ENCODE results near the gene NR6A1. TPM values are rescaled to one million over a fixed set of nuclear protein-coding genes. Genes with fewer than 3 reads are reported as not detected.

The NR6A1 gene
- total RNA-seq, 4 donors from 2014 or later, result 9.7 to 14.6 (median 12.5) TPM

GRCh38 chr9:124810663-124811355 is 39.7 kb upstream of the NR6A1 start:
- no peak for DNase-seq
- H3K27ac ChIP-seq, result peak overlapping the region; percentile 63 to 83 (median 77)
- 60 to 74% methylated on average over 4 to 12 of the region's 12 CpGs for WGBS, 2 donors (ENCODE audit: low coverage in 1 of 2)
- TF ChIP-seq POLR2AphosphoS5 (IDR thresholded peaks at IDR 0.05), result no peak
- TF ChIP-seq EP300 (IDR thresholded peaks at IDR 0.05; ENCODE audit: low read depth), result no peak
- no peak for TF ChIP-seq POLR2A (IDR thresholded peaks at IDR 0.05)
- no peak for TF ChIP-seq CTCF (IDR thresholded peaks at IDR 0.05)
- peaks cover 11 to 26% (median 24%) of the 10 kb centered on the region in 4 donors for H3K4me1 ChIP-seq
- H3K4me3 ChIP-seq, result no peak overlapping the region
- H3K9me3 ChIP-seq, result no peaks in the 10 kb centered on the region
- no peaks in the 10 kb centered on the region for H3K36me3 ChIP-seq
- in situ Hi-C loops (cut with MboI; ENCODE audit: low pct_ligation_motif_present in 1 of 4, low pct_unique_long_range_greater_than_20kb in 1 of 4, low sequenced_read_pairs in 3 of 4) (no loop called here), intact Hi-C loops (cut with DNase I; ENCODE audit: low total_unique reads) (no loop called here)
- H3K27me3 ChIP-seq, result no peaks in the 10 kb centered on the region

- no peaks in the 10 kb centered on the region for H3K27me3 ChIP-seq
- peak overlapping the region in 3 of 4 donors; percentile 74 to 83 (median 80) for H3K27ac ChIP-seq
- H3K4me1 ChIP-seq, result peaks cover 11 to 26% (median 24%) of the 10 kb centered on the region in 4 donors
- no peak for DNase-seq
- no peaks in the 10 kb centered on the region for H3K9me3 ChIP-seq
- intact Hi-C loops (cut with DNase I; ENCODE audit: low total_unique reads) (no loop called here), in situ Hi-C loops (cut with MboI; ENCODE audit: low pct_ligation_motif_present in 1 of 4, low pct_unique_long_range_greater_than_20kb in 1 of 4, low sequenced_read_pairs in 3 of 4) (no loop called here)
- no peak for TF ChIP-seq CTCF (IDR thresholded peaks at IDR 0.05)
- TF ChIP-seq EP300 (IDR thresholded peaks at IDR 0.05; ENCODE audit: low read depth), result no peak
- no peak for TF ChIP-seq POLR2AphosphoS5 (IDR thresholded peaks at IDR 0.05)
- no peak for TF ChIP-seq POLR2A (IDR thresholded peaks at IDR 0.05)
- H3K36me3 ChIP-seq, result no peaks in the 10 kb centered on the region
- 95 to 96% methylated on average over 20 to 58 of the region's 60 CpGs for WGBS, 2 donors (ENCODE audit: low coverage in 1 of 2)
- no peak overlapping the region for H3K4me3 ChIP-seq
Observed at GRCh38 chr9:124809741-124810500, 38.8 kb upstream of the NR6A1 start.

GRCh38 chr9:124809211-124809610 is 38.1 kb upstream of the NR6A1 start:
- Histone ChIP-seq H3K36me3 (no peaks in the 10 kb centered on the region), H3K4me1 (peaks cover 11 to 26% (median 24%) of the 10 kb centered on the region in 4 donors), H3K9me3 (no peaks in the 10 kb centered on the region), H3K27me3 (no peaks in the 10 kb centered on the region), H3K4me3 (no peak overlapping the region), H3K27ac (no peak overlapping the region)
- no peak for DNase-seq
- WGBS, 2 donors (ENCODE audit: low coverage in 1 of 2), result 92 to 93% methylated on average over 3 to 6 of the region's 6 CpGs
- intact Hi-C loops (cut with DNase I; ENCODE audit: low total_unique reads) (no loop called here), in situ Hi-C loops (cut with MboI; ENCODE audit: low pct_ligation_motif_present in 1 of 4, low pct_unique_long_range_greater_than_20kb in 1 of 4, low sequenced_read_pairs in 3 of 4) (no loop called here)
- TF ChIP-seq POLR2AphosphoS5 (IDR thresholded peaks at IDR 0.05) (no peak), CTCF (IDR thresholded peaks at IDR 0.05) (no peak)

- intact Hi-C loops (cut with DNase I; ENCODE audit: low total_unique reads), result no loop called here
Observed at GRCh38 chr9:124808246-124808956, 37.3 kb upstream of the NR6A1 start.

More at GRCh38 chr9:124808246-124808956, 37.3 kb upstream of the NR6A1 start:
- 90 to 91% methylated on average over 6 to 12 of the region's 12 CpGs for WGBS, 2 donors (ENCODE audit: low coverage in 1 of 2)
- peaks cover 11 to 24% (median 23%) of the 10 kb centered on the region in 4 donors for H3K4me1 ChIP-seq
- no peaks in the 10 kb centered on the region for H3K36me3 ChIP-seq
- TF ChIP-seq CTCF (IDR thresholded peaks at IDR 0.05) (no peak), POLR2AphosphoS5 (IDR thresholded peaks at IDR 0.05) (no peak), EP300 (IDR thresholded peaks at IDR 0.05; ENCODE audit: low read depth) (no peak), POLR2A (IDR thresholded peaks at IDR 0.05) (no peak)
- no peak overlapping the region for H3K4me3 ChIP-seq
- H3K9me3 ChIP-seq, result no peaks in the 10 kb centered on the region
- H3K27me3 ChIP-seq, result no peaks in the 10 kb centered on the region
- no peak overlapping the region for H3K27ac ChIP-seq
- DNase-seq, result no peak
- in situ Hi-C loops (cut with MboI; ENCODE audit: low pct_ligation_motif_present in 1 of 4, low pct_unique_long_range_greater_than_20kb in 1 of 4, low sequenced_read_pairs in 3 of 4), result no loop called here
